ENCODE results near the gene C6orf47.

DNA sequence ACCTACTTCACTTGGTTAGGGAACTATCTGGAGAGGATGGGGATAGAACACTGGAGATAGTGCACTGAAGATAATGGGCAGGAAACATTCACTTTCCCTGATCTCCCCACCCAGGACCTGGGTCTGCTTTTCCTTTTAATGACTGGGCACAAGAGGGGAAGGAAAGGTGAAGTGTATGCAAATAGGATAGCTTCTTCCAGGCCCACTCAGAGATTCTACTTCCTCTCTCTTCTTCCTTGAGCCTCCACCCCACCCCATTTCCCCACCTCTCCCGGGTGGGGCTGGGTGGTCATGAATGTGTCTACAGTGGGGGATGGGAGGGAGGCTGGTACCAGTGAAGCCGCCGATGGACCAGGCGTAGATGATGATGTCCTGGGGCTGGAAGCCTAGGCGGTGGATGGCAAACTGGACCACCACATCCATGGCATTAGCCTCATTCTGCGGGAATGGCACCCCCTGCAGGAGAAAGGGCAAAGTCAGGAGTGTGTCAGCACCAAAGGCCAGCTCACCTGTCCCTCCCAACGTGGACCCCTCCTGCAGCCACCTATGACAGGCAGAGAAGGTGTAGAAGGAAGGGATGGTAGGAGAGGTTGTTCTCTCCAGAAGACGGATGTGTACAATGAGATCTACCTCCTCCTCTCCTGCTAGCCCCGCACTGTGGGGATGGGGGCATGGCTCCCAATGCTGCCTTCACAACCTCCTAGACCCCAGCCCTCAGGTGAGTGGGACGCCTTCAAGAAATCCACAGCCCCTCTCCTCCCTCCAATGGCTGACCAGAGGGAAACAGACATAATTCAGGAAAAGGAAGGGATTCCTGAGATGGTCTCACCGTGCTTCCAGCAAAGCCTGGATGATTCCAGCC, 28.9 kb upstream of the C6orf47 start:
- TF ChIP-seq POLR2A (IDR thresholded peaks at IDR 0.05) (no peak), CTCF (IDR thresholded peaks at IDR 0.05) (no peak)

All from uterus (tissue), 2 donors.